Stimulated activated CD4-positive, alpha-beta T cell treated with anti-CD3 and anti-CD28 coated beads, Interleukin-2, amount 100 ng/mL, for 48 hours (primary cell): Measurements from ENCODE around the gene RASSF7.

Experiments
- DNase-seq, 2 donors: peaks; one replicate each; pipeline ENCODE4 v3.0.0-alpha.2; 2020

The RASSF7 gene

GRCh38 chr11:611001-611996 is 50.5 kb downstream of the RASSF7 start:
- no peak for DNase-seq

GRCh38 chr11:612201-612960 is 51.6 kb downstream of the RASSF7 start:
- no peak for DNase-seq

- no peak for DNase-seq
Measured at GRCh38 chr11:612961-613300, 52.2 kb downstream of the RASSF7 start.

GRCh38 chr11:613369-613968 is 52.7 kb downstream of the RASSF7 start:
- peak; percentile 70 to 80 for DNase-seq
